Thyroid gland (tissue), 4 donors: ENCODE results near the gene CFAP90. TPM values are rescaled to one million over a fixed set of nuclear protein-coding genes. Genes with fewer than 3 reads are reported as not detected.

Source experiments
- DNase-seq, 2 donors: peaks; one replicate each; pipeline ENCODE4 v3.0.0-alpha.2; 2019
- H3K27ac ChIP-seq, 3 donors: fragments of 200-600 bp; sonication (generic); 1 replicate in 2 of 3; 2 replicates in 1 of 3; pipeline ENCODE4 v1.5.1; 2016 to 2019; ENCODE audit warnings: mild to moderate bottlenecking in 1 of 3, moderate library complexity in 1 of 3
- H3K27me3 ChIP-seq: fragments of 200-600 bp; sonication (generic); one replicate; pipeline ENCODE4 v1.5.1; 2019
- H3K36me3 ChIP-seq, 2 donors: fragments of 200-600 bp; sonication (generic); one replicate each; pipeline ENCODE4 v1.5.1; 2016 to 2019
- H3K4me1 ChIP-seq, 2 donors: fragments of 200-600 bp; sonication (generic); one replicate each; pipeline ENCODE4 v1.5.1; 2017 to 2019
- H3K4me3 ChIP-seq, 3 donors: fragments of 200-600 bp; sonication (generic); replicated peaks in 1 of 3; 1 replicate in 2 of 3; 2 replicates in 1 of 3; pipeline ENCODE4 v1.5.1; 2016; ENCODE audit warnings: mild to moderate bottlenecking in 1 of 3
- H3K9me3 ChIP-seq: fragments of 200-600 bp; sonication (generic); one replicate; pipeline ENCODE4 v1.5.1; 2017
- POLR2A ChIP-seq, 2 donors: fragments of 450-650 bp; IDR thresholded peaks; one replicate each; pipeline ENCODE4 v1.6.1; 2017; ENCODE audit warnings: antibody characterized with exemption in 2 of 2, mild to moderate bottlenecking in 2 of 2, moderate library complexity in 1 of 2
- WGBS, 2 donors: methylation state at CpG; one replicate each; pipeline ENCODE4 v1.1.5; 2017; 5-methylcytosine and 5-hydroxymethylcytosine counted together
- intact Hi-C: fragments of 100-400 bp; cut with DNase I; formaldehyde crosslinking; loops from one replicate; pipeline ENCODE4 v1.15.1; 2023
- total RNA-seq, 4 donors: library from RNA; depleted of rRNA; stranded (reverse); fragments of >200 nt; gene quantifications; one replicate each; pipeline ENCODE4 v1.2.3, GENCODE V29; 2016
- TF ChIP-seq, protein P1 (sequence below), 6 experiments: fragments of 200-600 bp in 3 of 6; fragments of 450-650 bp in 3 of 6; sonication (generic) in 3 of 6; IDR thresholded peaks; one replicate each; pipeline ENCODE4 v1.5.1; 2016 to 2019; ENCODE audit warnings: antibody characterized with exemption in 6 of 6, mild to moderate bottlenecking in 2 of 6, inconsistent platforms in 1 of 6, moderate library complexity in 1 of 6

CFAP90 gene
- total RNA-seq, 4 donors from 2014 or later = 0.49 to 0.89 (median 0.81) TPM; not detected in 1

DNA sequence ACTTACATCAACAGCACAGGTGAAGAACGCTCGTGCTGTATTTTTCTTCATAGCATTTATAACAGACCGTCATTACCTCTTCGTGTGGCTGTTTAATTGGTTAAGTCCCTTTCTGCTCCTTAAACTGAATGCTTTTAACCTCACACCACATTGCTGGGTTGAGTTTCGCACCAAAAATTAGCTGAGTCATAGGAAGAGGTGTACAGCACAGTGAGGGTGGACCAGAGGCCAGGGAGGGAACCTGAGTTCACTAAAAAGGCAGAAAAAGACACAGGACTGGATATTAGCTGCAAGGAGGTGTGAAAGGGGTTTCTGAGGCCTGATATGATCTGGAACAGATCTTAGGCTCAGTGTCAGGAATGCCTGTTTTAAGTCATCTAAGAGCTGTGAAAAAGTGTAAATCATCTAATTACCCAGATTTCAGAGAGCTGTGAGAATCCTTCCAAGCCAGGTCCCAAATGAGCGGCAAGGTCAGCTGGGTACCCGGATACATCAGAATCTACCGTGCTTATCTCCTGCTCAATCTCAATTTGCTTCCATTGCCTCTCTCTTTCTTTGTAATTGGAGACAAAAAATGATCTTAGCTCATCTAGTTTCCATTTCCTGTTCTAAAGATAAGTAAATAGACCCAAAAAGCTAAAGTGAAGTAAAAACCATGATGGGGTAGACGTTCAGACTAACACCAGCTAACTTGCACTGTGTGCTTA lies 7.1 kb upstream of the CFAP90 start:
- Histone ChIP-seq H3K36me3 (peaks cover 26 to 28% of the 10 kb centered on the region in 2 donors), H3K4me3 (no peak overlapping the region), H3K9me3 (no peaks in the 10 kb centered on the region), H3K27ac (no peak overlapping the region), H3K4me1 (no peaks in the 10 kb centered on the region), H3K27me3 (no peaks in the 10 kb centered on the region)
- intact Hi-C loops = no loop called here
- 69 to 83% methylated on average over 9 of the region's 9 CpGs for WGBS, 2 donors
- DNase-seq = no peak
- no peak for TF ChIP-seq POLR2A (IDR thresholded peaks at IDR 0.05)
- TF ChIP-seq, protein P1, sequence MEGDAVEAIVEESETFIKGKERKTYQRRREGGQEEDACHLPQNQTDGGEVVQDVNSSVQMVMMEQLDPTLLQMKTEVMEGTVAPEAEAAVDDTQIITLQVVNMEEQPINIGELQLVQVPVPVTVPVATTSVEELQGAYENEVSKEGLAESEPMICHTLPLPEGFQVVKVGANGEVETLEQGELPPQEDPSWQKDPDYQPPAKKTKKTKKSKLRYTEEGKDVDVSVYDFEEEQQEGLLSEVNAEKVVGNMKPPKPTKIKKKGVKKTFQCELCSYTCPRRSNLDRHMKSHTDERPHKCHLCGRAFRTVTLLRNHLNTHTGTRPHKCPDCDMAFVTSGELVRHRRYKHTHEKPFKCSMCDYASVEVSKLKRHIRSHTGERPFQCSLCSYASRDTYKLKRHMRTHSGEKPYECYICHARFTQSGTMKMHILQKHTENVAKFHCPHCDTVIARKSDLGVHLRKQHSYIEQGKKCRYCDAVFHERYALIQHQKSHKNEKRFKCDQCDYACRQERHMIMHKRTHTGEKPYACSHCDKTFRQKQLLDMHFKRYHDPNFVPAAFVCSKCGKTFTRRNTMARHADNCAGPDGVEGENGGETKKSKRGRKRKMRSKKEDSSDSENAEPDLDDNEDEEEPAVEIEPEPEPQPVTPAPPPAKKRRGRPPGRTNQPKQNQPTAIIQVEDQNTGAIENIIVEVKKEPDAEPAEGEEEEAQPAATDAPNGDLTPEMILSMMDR (IDR thresholded peaks at IDR 0.05) = no peak

DNA sequence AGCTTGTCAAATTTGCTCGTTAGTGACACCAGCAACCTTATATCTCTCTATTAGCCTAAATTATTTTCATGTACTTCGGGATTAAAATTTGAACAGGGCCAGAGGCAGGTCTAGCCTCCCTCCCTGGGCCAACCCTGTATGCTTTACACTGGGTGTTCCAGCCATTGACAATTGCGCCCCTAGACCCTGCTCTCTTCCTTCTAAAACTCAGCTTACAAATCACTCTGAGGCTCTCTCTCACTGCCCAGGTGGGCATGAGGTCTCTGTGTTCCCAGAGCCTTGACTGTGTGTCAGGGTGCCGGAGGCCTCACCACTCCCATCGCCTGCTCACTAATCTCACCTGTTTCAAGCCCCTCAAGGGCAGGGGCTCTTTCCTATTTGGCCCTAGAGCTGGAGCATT lies 6.4 kb upstream of the CFAP90 start:
- H3K27me3 ChIP-seq = no peaks in the 10 kb centered on the region
- peaks cover 26 to 28% of the 10 kb centered on the region in 2 donors for H3K36me3 ChIP-seq
- H3K4me3 ChIP-seq = no peak overlapping the region
- 83 to 86% methylated on average over 5 of the region's 5 CpGs for WGBS, 2 donors
- H3K4me1 ChIP-seq = no peaks in the 10 kb centered on the region
- intact Hi-C loops = no loop called here
- TF ChIP-seq, protein P1 (IDR thresholded peaks at IDR 0.05) = no peak
- TF ChIP-seq POLR2A (IDR thresholded peaks at IDR 0.05) = no peak
- no peaks in the 10 kb centered on the region for H3K9me3 ChIP-seq
- H3K27ac ChIP-seq = no peak overlapping the region
- no peak for DNase-seq

DNA sequence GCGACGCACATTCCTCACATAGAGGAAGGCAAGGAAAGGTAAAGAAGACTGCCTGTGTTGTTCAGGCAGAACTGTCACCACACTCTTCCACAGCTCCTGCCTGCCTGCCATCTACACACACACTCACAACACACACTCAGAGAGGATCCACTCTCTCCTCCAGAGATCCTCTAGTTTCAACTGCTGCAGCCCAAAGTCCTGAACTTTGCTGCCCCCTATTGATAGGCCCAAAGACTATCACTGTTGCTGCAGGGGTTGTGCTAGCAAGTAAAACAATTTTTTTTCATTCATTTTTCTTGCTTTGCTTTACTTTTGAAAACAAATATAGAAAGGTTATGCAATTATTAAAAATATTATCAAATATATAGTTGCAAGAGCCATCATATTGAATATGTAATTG lies 5.9 kb upstream of the CFAP90 start:
- no peak for TF ChIP-seq POLR2A (IDR thresholded peaks at IDR 0.05)
- TF ChIP-seq, protein P1 (IDR thresholded peaks at IDR 0.05) = peak in 4 of 6 experiments; percentile 25 to 48 (median 38)
- intact Hi-C loops = no loop called here

DNA sequence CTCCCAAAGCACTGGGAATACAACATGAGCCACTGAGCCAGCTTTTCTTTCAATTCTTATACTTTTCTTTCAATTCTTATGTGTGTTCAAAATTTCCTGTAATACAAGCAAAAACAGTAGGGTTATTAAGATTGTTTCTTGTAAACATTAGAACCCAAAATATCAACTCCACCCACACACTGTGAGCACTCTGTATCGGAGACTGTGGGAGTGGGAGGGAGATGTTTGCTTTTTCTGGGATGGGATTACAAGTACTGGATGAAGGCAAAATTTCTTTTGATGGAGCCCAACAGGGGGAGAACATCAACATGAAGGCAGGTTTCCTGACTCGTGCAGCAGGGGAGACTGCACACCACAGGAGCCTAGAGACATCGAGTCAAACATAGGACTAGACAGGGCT lies 4.7 kb upstream of the CFAP90 start:
- WGBS, 2 donors = 82 to 85% methylated on average over 3 of the region's 3 CpGs

More for the DNA sequence above, 5.9 kb upstream of the CFAP90 start:
- Histone ChIP-seq H3K9me3 (no peaks in the 10 kb centered on the region), H3K36me3 (peaks cover 24 to 25% of the 10 kb centered on the region in 2 donors), H3K27me3 (no peaks in the 10 kb centered on the region), H3K27ac (no peak overlapping the region), H3K4me3 (no peak overlapping the region), H3K4me1 (no peaks in the 10 kb centered on the region)
- 98 to 100% methylated on average over 2 of the region's 2 CpGs for WGBS, 2 donors
- DNase-seq = no peak

DNA sequence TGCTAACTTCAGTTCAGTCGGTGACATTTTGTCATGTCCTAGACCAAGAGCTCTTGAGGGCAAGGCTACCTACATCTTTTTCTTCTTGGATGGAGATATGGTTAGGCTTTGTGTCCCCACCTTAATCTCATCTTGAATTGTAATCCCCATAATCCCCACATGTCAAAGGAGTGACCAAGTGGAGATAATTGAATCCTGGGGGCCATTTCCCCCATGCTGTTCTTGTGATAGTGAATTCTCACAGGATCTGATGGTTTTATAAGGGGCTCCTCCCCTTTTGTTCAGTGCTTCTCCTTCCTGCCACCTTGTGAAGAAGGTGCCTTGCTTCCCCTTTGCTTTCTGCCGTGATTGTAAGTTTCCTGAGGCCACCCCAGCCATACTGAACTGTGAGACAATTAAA lies 2.1 kb upstream of the CFAP90 start:
- Histone ChIP-seq H3K4me1 (peaks cover 11 to 15% of the 10 kb centered on the region in 2 donors), H3K4me3 (no peak overlapping the region), H3K27me3 (no peaks in the 10 kb centered on the region), H3K36me3 (no peaks in the 10 kb centered on the region), H3K9me3 (no peaks in the 10 kb centered on the region), H3K27ac (no peak overlapping the region)
- TF ChIP-seq POLR2A (IDR thresholded peaks at IDR 0.05) = no peak
- TF ChIP-seq, protein P1 (IDR thresholded peaks at IDR 0.05) = no peak
- no peak for DNase-seq
- intact Hi-C loops = no loop called here
- WGBS, 2 donors = 88 to 93% methylated on average over 2 of the region's 2 CpGs

More for the DNA sequence above, 4.7 kb upstream of the CFAP90 start:
- Histone ChIP-seq H3K4me1 (peaks cover 3 to 6% of the 10 kb centered on the region in 2 donors), H3K36me3 (peaks cover 11 to 13% of the 10 kb centered on the region in 2 donors), H3K9me3 (no peaks in the 10 kb centered on the region), H3K27me3 (no peaks in the 10 kb centered on the region), H3K4me3 (no peak overlapping the region), H3K27ac (no peak overlapping the region)
- no peak for DNase-seq
- TF ChIP-seq, protein P1 (IDR thresholded peaks at IDR 0.05) = no peak
- TF ChIP-seq POLR2A (IDR thresholded peaks at IDR 0.05) = no peak
- intact Hi-C loops = no loop called here
